Type B pancreatic cell (in vitro differentiated cells): ENCODE data around the gene RPTOR. TPM values are rescaled to one million over a fixed set of nuclear protein-coding genes. Genes with fewer than 3 reads are reported as not detected.
"Not testable (repeated sequence)": the region's sequence is repeated elsewhere in the genome, so short reads cannot be mapped to it uniquely, and the experiment has no call there.

Experiments
- DNase-seq: peaks from one replicate; pipeline ENCODE4 v3.0.0; 2021; ENCODE audit warnings: mixed read lengths; ENCODE audit not compliant: unreplicated experiment; ENCODE audit errors: extremely low spot score
- H3K27ac Mint-ChIP-seq: 2 replicates; pipeline ENCODE4 v1.8.0; 2021; ENCODE audit warnings: mild to moderate bottlenecking, mixed read lengths
- H3K27me3 Mint-ChIP-seq: 2 replicates; pipeline ENCODE4 v1.8.0; 2021; ENCODE audit warnings: mixed read lengths
- H3K36me3 Mint-ChIP-seq: 2 replicates; pipeline ENCODE4 v1.8.0; 2021; ENCODE audit warnings: mixed read lengths
- H3K4me1 Mint-ChIP-seq: one replicate; pipeline ENCODE4 v1.8.0; 2021; ENCODE audit warnings: mixed read lengths; ENCODE audit not compliant: unreplicated experiment
- H3K4me3 Mint-ChIP-seq: 2 replicates; pipeline ENCODE4 v1.8.0; 2021; ENCODE audit warnings: mild to moderate bottlenecking, mixed read lengths
- H3K9me3 Mint-ChIP-seq: 2 replicates; pipeline ENCODE4 v1.8.0; 2021; ENCODE audit warnings: mixed read lengths
- total RNA-seq: library from RNA; stranded (reverse); gene quantifications from 2 replicates; pipeline ENCODE4 v1.2.1, GENCODE V29; 2021; ENCODE audit warnings: low replicate concordance
- TF ChIP-seq, protein P1 (sequence below): fragments of 200-600 bp; sonication (generic); conservative IDR thresholded peaks from 2 replicates; pipeline ENCODE4 v1.5.0; 2021; ENCODE audit warnings: antibody characterized with exemption, mild to moderate bottlenecking

RPTOR gene
- total RNA-seq, 1 donor from 2014 or later = 39.8 TPM

DNA sequence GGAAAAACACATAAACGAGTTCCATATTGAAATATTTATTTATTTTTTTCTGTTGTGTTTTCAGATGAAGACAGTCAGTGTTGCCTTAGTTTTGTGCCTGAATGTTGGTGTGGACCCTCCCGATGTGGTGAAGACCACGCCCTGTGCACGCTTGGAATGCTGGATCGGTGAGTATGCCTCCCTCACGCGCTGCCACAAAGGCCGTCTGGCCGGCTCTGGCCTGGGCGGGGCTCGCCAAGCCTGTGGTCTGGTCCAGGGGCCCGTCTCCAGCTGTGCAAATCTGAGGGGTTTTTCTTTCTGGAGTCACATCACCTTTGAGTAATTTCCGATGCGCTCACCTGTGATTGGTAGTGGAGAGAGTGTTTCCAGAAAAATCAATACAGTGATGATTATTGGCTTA, 81.0 kb downstream of the RPTOR start:
- Mint-ChIP-seq H3K4me3 (no peak overlapping the region), H3K27me3 (no peaks in the 10 kb centered on the region), H3K9me3 (no peaks in the 10 kb centered on the region), H3K27ac (no peak overlapping the region), H3K36me3 (peaks cover 13% of the 10 kb centered on the region), H3K4me1 (peaks cover 4% of the 10 kb centered on the region)
- TF ChIP-seq, protein P1, sequence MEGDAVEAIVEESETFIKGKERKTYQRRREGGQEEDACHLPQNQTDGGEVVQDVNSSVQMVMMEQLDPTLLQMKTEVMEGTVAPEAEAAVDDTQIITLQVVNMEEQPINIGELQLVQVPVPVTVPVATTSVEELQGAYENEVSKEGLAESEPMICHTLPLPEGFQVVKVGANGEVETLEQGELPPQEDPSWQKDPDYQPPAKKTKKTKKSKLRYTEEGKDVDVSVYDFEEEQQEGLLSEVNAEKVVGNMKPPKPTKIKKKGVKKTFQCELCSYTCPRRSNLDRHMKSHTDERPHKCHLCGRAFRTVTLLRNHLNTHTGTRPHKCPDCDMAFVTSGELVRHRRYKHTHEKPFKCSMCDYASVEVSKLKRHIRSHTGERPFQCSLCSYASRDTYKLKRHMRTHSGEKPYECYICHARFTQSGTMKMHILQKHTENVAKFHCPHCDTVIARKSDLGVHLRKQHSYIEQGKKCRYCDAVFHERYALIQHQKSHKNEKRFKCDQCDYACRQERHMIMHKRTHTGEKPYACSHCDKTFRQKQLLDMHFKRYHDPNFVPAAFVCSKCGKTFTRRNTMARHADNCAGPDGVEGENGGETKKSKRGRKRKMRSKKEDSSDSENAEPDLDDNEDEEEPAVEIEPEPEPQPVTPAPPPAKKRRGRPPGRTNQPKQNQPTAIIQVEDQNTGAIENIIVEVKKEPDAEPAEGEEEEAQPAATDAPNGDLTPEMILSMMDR = no peak
- no peak for DNase-seq

- H3K4me3 Mint-ChIP-seq, H3K27ac Mint-ChIP-seq, DNase-seq, H3K27me3 Mint-ChIP-seq, H3K9me3 Mint-ChIP-seq: not testable (repeated sequence)
- peaks cover 13% of the 10 kb centered on the region for H3K4me1 Mint-ChIP-seq
- H3K36me3 Mint-ChIP-seq = peaks cover 13% of the 10 kb centered on the region
Observed at GRCh38 chr17:80628881-80629280, 84.2 kb downstream of the RPTOR start.

DNA sequence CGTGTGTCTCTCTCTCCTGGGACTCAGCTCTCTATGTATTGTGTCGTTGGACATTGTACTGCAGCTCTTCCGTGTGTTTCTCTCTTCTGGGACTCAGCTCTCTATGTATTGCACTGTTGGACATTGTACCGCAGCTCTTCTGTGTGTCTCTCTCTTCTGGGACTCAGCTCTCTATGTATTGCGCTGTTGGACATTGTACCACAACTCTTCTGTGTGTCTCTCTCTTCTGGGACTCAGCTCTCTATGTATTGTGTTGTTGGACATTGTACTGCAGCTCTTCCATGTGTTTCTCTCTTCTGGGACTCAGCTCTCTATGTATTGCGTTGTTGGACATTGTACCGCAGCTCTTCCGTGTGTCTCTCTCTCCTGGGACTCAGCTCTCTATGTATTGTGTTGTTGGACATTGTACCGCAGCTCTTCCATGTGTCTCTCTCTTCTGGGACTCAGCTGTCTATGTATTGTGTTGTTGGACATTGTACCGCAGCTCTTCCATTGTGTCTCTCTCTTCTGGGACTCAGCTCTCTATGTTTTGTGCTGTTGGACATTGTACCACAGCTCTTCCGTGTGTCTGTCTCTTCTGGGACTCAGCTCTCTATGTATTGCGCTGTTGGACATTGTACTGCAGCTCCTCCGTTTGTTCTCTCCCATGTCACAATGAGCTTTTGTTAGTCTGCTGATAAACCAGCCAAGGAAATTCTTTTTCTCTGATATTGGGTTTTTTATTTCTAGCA, 84.8 kb downstream of the RPTOR start:
- H3K27me3 Mint-ChIP-seq = no peaks in the 10 kb centered on the region
- no peak for DNase-seq
- no peak overlapping the region for H3K27ac Mint-ChIP-seq
- TF ChIP-seq, protein P1 = no peak
- peaks cover 13% of the 10 kb centered on the region for H3K36me3 Mint-ChIP-seq
- no peak overlapping the region for H3K4me3 Mint-ChIP-seq
- H3K4me1 Mint-ChIP-seq = peaks cover 13% of the 10 kb centered on the region
- no peaks in the 10 kb centered on the region for H3K9me3 Mint-ChIP-seq

- H3K9me3 Mint-ChIP-seq = no peaks in the 10 kb centered on the region
- no peak for DNase-seq
- H3K27ac Mint-ChIP-seq = no peak overlapping the region
- H3K27me3 Mint-ChIP-seq = no peaks in the 10 kb centered on the region
- H3K36me3 Mint-ChIP-seq = peaks cover 9% of the 10 kb centered on the region
- TF ChIP-seq, protein P1 = no peak
- no peak overlapping the region for H3K4me3 Mint-ChIP-seq
- peaks cover 13% of the 10 kb centered on the region for H3K4me1 Mint-ChIP-seq
Observed at GRCh38 chr17:80630560-80631120, 86.0 kb downstream of the RPTOR start.

DNA sequence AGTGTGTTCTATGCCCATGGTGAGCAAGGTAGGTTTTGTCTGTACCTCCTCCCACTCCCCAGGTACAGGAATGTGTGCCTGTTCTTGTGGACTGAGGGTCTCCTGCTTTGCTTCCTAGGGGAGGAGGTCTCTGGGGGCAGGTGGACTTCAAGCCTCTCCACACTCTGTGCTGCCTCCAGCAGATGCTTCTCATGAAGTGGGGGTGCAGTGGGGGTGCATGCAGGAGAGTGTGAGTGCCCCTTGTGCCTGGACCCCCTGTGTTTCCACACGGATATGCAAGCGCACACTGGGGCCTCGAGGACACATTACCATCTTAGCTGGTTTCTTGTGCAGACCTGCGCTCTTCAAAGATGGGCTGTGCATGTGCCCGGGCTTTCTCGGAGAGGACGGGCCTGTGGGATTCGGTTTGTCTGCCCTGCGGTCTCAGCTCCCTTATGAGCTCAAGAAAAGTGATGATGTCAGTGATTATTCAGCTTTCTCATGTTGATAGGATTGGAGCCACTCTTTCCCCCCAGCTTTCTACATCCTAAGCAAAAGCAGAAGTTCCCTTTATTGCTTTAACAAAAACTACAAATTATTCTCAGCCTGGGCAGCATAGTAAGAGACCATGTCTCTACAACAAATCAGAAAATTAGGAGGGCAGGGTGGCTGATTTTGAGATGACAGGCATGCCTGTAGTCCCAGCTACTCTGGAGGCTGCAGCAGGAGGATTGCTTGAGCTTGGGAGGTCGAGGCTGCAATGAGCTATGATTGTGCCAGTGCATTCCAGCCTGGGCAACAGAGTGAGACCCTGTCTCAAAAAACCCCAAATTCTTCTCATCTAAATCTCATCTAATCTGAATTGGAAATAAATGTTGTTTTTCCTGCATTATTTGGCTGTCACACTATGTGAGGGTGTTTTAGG, 86.8 kb downstream of the RPTOR start:
- TF ChIP-seq, protein P1 = no peak
- no peaks in the 10 kb centered on the region for H3K27me3 Mint-ChIP-seq
- H3K36me3 Mint-ChIP-seq = peaks cover 9% of the 10 kb centered on the region
- no peak overlapping the region for H3K4me3 Mint-ChIP-seq
- peaks cover 14% of the 10 kb centered on the region for H3K4me1 Mint-ChIP-seq
- no peak for DNase-seq
- peak overlapping the region; percentile 30 for H3K27ac Mint-ChIP-seq
- H3K9me3 Mint-ChIP-seq = no peaks in the 10 kb centered on the region
